Measurements from ENCODE around the gene PREX1. TPM values are rescaled to one million over a fixed set of nuclear protein-coding genes. Genes with fewer than 3 reads are reported as not detected.

Gene PREX1
- total and polyA plus RNA-seq, 2 of the 4 experiments (the other 2 are of a cell fraction), result 0.67 to 0.72 TPM

- TF ChIP-seq MAFK (IDR thresholded peaks at IDR 0.05; ENCODE audit: low read depth, low read length), result no peak
These were observed 1.1 kb upstream of the PREX1 start (continued) for GRCh38 chr20:48828734-48829460.

GRCh38 chr20:48826883-48827771 lies 672 bp downstream of the PREX1 start:
- ChIA-PET POLR2A (ENCODE audit: unreplicated experiment) (no interaction called here), CTCF (no interaction called here)
- H3K9me3 ChIP-seq (ENCODE audit: control insufficient read depth, insufficient read depth, low read length), result no peaks in the 10 kb centered on the region
- H2BK20ac ChIP-seq (ENCODE audit: low read depth, low read length), result no peak overlapping the region
- H2BK15ac ChIP-seq (ENCODE audit: low read depth, low read length), result no peak overlapping the region
- H3K23ac ChIP-seq (ENCODE audit: low read depth, low read length), result no peak overlapping the region
- H4K91ac ChIP-seq (ENCODE audit: insufficient read depth, low read depth, low read length), result no peak overlapping the region
- peaks cover 13% of the 10 kb centered on the region; the same call in 1 of the 2 replicates for H3K4me1 ChIP-seq (ENCODE audit: control insufficient read depth, insufficient read depth, low read length)
- TF ChIP-seq RAD21 (IDR thresholded peaks at IDR 0.05; ENCODE audit: low read length), result no peak
- TF ChIP-seq CEBPB (IDR thresholded peaks at IDR 0.05; ENCODE audit: low read depth, low read length), result no peak
- no peak for TF ChIP-seq ELK1 (IDR thresholded peaks at IDR 0.05; ENCODE audit: borderline replicate concordance, low read depth, low read length)
- no peak for TF ChIP-seq USF2 (IDR thresholded peaks at IDR 0.05; ENCODE audit: low read depth, low read length)
- no peak overlapping the region for H3K56ac ChIP-seq (ENCODE audit: extremely low read depth, insufficient read depth, low read length)
- no peak overlapping the region for H3K4ac ChIP-seq (ENCODE audit: low read depth, low read length)
- H3K36me3 ChIP-seq (ENCODE audit: control insufficient read depth, insufficient read depth, low read length), result no peaks in the 10 kb centered on the region
- ATAC-seq (ENCODE audit: low read depth) (peak; percentile 4; the same call in 1 of the 2 replicates), DNase-seq (no peak)
- no peak overlapping the region; the same call in 1 of the 2 replicates for H3K9ac ChIP-seq (ENCODE audit: low read depth, low read length)
- no TSS peak for BruUV-seq (replicated peaks)
- 0 out of 2 replicates have a peak, but pooled peaks cover 4% of the 10 kb centered on the region for H4K20me1 ChIP-seq (ENCODE audit: insufficient read depth, low read length)
- H3K27ac ChIP-seq (ENCODE audit: insufficient read depth, low read length), result no peak overlapping the region
- dilution Hi-C loops (cut with HindIII; ENCODE audit: low sequenced_read_pairs, unreplicated experiment), result no loop called here
- no peak overlapping the region for H2BK5ac ChIP-seq (ENCODE audit: low read depth, low read length, poor library complexity, severe bottlenecking)
- no peaks in the 10 kb centered on the region for H3K79me1 ChIP-seq (ENCODE audit: low read depth in 1 of 2, low read length in 2 of 2)
- H2AFZ ChIP-seq (replicated peaks; ENCODE audit: low read length, poor library complexity), result peak overlapping the region; percentile 89
- in situ Hi-C loops (cut with MboI; ENCODE audit: low sequenced_read_pairs), result no loop called here
- no peak overlapping the region for H3K18ac ChIP-seq (ENCODE audit: low read depth, low read length)
- peak overlapping the region; percentile 46 for H3K4me3 ChIP-seq (ENCODE audit: insufficient read depth, low read depth, low read length)
- H3K4me2 ChIP-seq (ENCODE audit: low read depth, low read length), result peak overlapping the region; percentile 68
- no peak overlapping the region for H4K5ac ChIP-seq (ENCODE audit: low read depth, low read length)
- H2BK120ac ChIP-seq (ENCODE audit: low read depth, low read length), result no peak overlapping the region
- H3K9me1 ChIP-seq (ENCODE audit: insufficient read depth, low read length), result peaks cover 4% of the 10 kb centered on the region; the same call in 1 of the 2 replicates
- no peak overlapping the region for H3K14ac ChIP-seq (replicated peaks; ENCODE audit: low read depth, low read length)
- WGBS, 2 experiments (ENCODE audit: extremely low coverage in 2 of 2, insufficient read length in 1 of 2), result 5% methylated on average over 52 of the region's 72 CpGs; no CpG with 5 or more reads in 1 of the 2 experiments
- intact Hi-C loops (cut with micrococcal nuclease), result loop anchor here (5.0 to 10.0 kb wide), 2 partner anchors 80 to 172 kb away; no protein-coding TSS in a partner anchor
- H2AK9ac ChIP-seq (replicated peaks; ENCODE audit: low read depth, low read length, poor library complexity), result no peak overlapping the region
- no peak overlapping the region for H4K8ac ChIP-seq (ENCODE audit: low read depth in 2 of 2, low read length in 2 of 2)
- no peak overlapping the region for H2AK5ac ChIP-seq (ENCODE audit: low read depth, low read length)
- H3K27me3 ChIP-seq (ENCODE audit: control insufficient read depth, insufficient read depth, low read length), result peaks cover 18% of the 10 kb centered on the region
